GM21423 (cell line): ENCODE results near the gene C1QTNF9B.

ENCODE experiments used
- ATAC-seq: cut with Tn5 transposase; IDR thresholded peaks from one replicate; pipeline ENCODE4 v1.9.1; 2021; ENCODE audit warnings: mild to moderate bottlenecking, moderate library complexity; ENCODE audit not compliant: unreplicated experiment

The C1QTNF9B gene

GRCh38 chr13:23859904-23860303 is 37.4 kb downstream of the C1QTNF9B start:
- no peak for ATAC-seq

GRCh38 chr13:23859455-23859854 is 37.8 kb downstream of the C1QTNF9B start:
- no peak for ATAC-seq

- ATAC-seq = no peak
Measured at GRCh38 chr13:23858546-23858945, 38.8 kb downstream of the C1QTNF9B start.

- no peak for ATAC-seq
Measured at GRCh38 chr13:23856008-23856750, 41.1 kb downstream of the C1QTNF9B start.

- no peak for ATAC-seq
Measured at GRCh38 chr13:23855360-23855759, 41.9 kb downstream of the C1QTNF9B start.

- ATAC-seq = no peak
Measured at GRCh38 chr13:23852351-23852750, 45.0 kb downstream of the C1QTNF9B start.

GRCh38 chr13:23851106-23851505 is 46.2 kb downstream of the C1QTNF9B start:
- no peak for ATAC-seq

GRCh38 chr13:23850134-23850533 is 47.2 kb downstream of the C1QTNF9B start:
- no peak for ATAC-seq

GRCh38 chr13:23849670-23850069 is 47.6 kb downstream of the C1QTNF9B start:
- ATAC-seq = no peak

GRCh38 chr13:23848646-23849141 is 48.6 kb downstream of the C1QTNF9B start:
- ATAC-seq = no peak

- ATAC-seq = no peak
Measured at GRCh38 chr13:23848019-23848418, 49.3 kb downstream of the C1QTNF9B start.

GRCh38 chr13:23847497-23847896 is 49.8 kb downstream of the C1QTNF9B start:
- ATAC-seq = no peak

- ATAC-seq = no peak
Measured at GRCh38 chr13:23845105-23845725, 52.1 kb downstream of the C1QTNF9B start.

- ATAC-seq = no peak
Measured at GRCh38 chr13:23844132-23844531, 53.2 kb downstream of the C1QTNF9B start.

- ATAC-seq = no peak
Measured at GRCh38 chr13:23843436-23843835, 53.9 kb downstream of the C1QTNF9B start.

GRCh38 chr13:23842406-23842805 is 54.9 kb downstream of the C1QTNF9B start:
- no peak for ATAC-seq
